ENCODE measurements around the gene TOMM20L.
"Not testable (repeated sequence)": the region's sequence is repeated elsewhere in the genome, so short reads cannot be mapped to it uniquely, and the experiment has no call there.

Gene TOMM20L

GRCh38 chr14:58395812-58396788, at the start of gene TOMM20L:
TOMM20L (plus strand) TSS chr14:58395930; CDS start chr14:58395958, 28 bp downstream.
- peak; percentile 63 for DNase-seq (ENCODE audit: low read depth)

DNA sequence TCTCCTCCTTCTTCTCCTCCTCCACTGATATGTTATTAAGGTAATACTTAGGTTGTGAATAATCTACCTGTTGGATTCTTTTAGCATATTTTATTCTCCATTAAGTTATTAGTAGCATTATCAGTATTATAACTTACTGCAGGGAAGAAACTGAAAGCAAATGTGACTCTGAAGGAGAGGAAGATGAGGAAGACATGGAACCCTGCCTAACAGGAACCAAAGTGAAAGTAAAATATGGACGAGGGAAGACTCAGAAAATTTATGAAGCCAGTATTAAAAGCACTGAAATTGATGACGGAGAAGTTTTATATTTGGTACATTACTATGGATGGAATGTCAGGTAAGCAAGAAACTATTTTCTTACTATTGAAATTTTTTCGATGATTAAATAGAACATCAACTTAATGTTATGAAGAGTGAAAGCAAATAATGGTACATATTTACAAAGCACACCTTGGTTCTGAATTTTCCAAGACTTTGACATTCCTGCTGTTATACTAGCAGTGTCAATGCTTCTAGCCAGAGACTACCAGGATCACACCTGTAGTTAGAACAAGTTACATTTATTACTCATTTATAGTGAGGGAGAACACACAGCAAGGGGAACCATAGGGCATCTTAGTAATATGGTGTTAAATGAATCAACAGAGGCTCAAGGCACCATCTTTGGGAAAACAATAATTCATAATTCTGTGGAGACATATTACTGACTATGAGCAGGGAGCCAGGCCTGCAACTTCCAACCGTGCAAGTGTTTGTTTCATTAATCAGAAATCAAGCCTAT, 42.0 kb upstream of the TOMM20L start:
- DNase-seq (ENCODE audit: low read depth) = no peak

DNA sequence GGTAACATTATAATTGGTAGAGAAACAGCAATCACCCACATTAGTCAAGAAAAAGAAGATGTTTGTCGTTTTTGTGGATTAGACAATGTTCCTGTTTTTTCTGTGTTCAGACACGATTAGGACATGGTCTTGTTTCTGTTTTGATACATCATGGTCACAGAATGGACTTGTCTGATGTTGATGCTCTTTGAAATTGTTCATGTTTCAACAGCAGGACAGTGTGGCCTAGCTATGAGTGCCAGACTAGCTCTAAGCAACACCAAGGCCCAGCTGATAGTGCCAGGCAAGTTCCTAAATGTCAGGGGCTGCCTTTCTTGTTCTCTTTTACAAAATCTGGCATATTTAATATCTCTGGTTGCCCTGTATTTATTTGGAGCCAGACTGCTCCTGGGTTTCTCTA, 40.9 kb upstream of the TOMM20L start:
- no peak for DNase-seq (ENCODE audit: low read depth)

DNA sequence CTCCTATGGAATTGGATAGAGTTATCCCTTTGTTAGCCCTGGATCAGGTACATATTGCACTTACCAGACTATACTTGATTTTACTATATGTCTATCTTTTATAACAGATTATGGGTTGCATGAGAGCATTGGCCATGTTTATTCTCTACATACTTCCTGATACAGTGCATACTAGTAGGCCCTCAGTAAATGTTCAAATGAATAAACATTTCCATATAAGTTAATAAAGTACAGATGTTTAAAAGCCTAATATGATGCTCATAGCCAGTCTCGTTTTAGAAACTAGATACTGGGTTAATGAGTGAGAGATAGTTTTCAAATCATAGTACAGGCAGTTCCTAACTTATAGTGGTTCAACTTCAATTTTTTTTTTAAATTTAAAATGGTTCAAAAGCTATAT, 39.5 kb upstream of the TOMM20L start:
- no peak for DNase-seq (ENCODE audit: low read depth)

DNA sequence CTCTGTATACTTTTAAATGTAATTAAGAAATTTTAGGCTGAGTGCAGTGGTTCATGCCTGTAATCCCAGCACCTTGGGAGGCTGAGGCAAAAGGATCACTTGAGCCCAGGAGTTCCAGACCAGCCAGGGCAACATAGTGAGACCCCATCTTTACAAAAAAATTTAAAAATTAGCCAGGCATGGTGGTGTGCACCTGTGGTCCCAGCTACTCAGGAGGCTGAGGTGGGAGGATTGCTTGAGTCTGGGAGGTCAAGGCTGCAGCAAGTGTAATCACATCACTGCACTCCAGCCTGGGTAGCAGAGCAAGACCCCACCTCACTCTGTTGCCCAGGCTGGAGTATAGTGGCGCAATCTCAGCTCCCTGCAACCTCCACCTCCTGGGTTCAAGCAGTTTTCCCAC, 33.5 kb upstream of the TOMM20L start:
- DNase-seq (ENCODE audit: low read depth) = not testable (repeated sequence)

GRCh38 chr14:58362798-58363412, 32.8 kb upstream of the TOMM20L start:
- no peak for DNase-seq (ENCODE audit: low read depth)

GRCh38 chr14:58364316-58364715, 31.4 kb upstream of the TOMM20L start:
- DNase-seq (ENCODE audit: low read depth) = no peak

DNA sequence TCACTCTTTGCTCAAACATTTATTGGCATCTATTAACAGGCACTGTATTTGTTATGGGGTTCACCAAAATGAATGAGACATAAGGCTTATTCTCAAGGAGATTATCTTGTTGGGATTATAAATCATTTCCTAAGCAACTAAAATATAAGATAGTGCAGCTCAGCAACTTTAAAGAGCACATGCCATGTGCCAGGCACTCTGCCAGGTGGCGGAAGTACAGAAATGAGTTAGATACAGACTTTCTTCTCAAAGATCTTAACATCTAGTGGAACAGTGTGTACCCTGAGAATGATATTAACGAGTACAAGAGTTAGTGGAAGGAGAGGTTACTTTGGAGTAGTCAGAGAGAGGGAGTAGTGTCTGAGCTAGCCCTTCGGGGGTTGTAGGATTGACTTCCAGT, 28.4 kb upstream of the TOMM20L start:
- no peak for DNase-seq (ENCODE audit: low read depth)

GRCh38 chr14:58368956-58369355, 26.8 kb upstream of the TOMM20L start:
- DNase-seq (ENCODE audit: low read depth) = no peak

DNA sequence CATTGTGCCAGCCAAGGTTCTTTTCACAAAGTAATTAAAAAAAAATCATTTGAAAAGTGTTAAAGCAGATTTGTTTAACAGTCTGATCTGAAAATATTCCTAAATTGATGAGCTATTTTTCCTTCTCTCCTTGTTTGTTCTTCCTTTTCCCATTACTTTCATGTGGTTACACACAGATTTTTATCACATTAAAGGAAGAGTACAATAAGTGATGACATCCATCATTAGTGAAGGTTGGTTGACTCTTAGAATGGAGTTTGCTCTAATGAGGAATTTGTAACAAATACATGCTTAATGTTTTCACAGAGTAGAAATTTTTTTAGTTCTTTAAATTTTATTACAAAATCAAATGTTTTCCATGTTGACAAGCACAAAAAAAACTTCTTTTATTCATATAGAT, 18.9 kb upstream of the TOMM20L start:
- no peak for DNase-seq (ENCODE audit: low read depth)

GRCh38 chr14:58390830-58391229, 4.9 kb upstream of the TOMM20L start:
- no peak for DNase-seq (ENCODE audit: low read depth)

DNA sequence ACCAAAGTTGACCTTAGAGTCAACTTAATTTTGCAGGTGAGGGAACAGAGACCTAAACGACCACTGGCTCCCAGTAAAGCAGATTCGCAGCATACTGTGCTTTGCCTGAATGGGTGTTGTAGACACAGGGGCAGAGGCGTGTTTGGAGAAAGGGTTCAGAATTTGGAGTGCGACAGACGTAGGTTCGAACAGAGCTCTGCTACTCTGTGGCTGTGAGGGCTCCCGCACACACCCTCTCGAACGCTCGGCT, 243 bp upstream of the TOMM20L start:
- DNase-seq (ENCODE audit: low read depth) = no peak

- DNase-seq (ENCODE audit: low read depth) = no peak
Measured at GRCh38 chr14:58397156-58397555, 1.4 kb downstream of the TOMM20L start.

GRCh38 chr14:58398495-58398894, 2.8 kb downstream of the TOMM20L start:
- DNase-seq (ENCODE audit: low read depth) = no peak

DNA sequence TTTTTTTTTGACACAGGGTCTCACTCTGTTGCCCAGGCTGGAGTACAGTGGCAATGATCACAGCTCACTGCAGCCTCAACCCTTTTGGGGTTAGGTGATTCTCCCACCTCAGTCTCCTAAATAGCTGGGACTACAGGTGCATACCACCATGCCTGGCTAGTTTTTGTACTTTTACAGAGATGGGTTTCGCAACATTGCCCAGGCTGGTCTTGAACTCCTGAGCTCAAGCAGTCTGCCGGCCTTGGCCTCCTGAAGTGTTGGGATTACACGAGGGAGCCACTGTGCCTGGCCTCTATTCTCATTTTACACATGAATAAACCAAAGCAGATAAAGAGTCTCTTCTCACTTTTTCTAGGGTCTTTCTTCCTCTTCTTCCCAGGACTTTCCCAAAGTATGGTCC, 3.2 kb downstream of the TOMM20L start:
- DNase-seq (ENCODE audit: low read depth) = no peak

GRCh38 chr14:58401587-58401986, 5.9 kb downstream of the TOMM20L start:
- DNase-seq (ENCODE audit: low read depth) = no peak

- DNase-seq (ENCODE audit: low read depth) = no peak
Measured at GRCh38 chr14:58408681-58409215, 13.0 kb downstream of the TOMM20L start.

DNA sequence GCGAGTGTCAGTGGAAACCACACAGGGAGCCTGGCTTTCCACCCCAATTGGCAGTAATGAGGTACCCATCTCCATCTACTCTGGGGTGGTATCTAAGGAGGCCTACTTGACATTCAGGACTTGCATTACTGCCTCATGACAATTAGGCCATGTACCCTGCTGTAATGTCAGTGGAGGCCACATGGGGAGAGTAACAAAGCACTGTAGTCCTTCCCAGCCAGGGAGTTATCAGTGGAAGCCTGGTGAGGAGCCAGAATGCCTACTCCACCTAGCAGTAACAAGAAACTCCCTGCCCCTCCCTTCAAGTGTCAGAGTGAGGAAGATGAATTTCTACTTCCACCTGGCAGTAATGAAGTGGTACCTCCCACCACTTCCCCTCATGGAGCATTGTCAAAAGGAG, 19.1 kb downstream of the TOMM20L start:
- no peak for DNase-seq (ENCODE audit: low read depth)

DNA sequence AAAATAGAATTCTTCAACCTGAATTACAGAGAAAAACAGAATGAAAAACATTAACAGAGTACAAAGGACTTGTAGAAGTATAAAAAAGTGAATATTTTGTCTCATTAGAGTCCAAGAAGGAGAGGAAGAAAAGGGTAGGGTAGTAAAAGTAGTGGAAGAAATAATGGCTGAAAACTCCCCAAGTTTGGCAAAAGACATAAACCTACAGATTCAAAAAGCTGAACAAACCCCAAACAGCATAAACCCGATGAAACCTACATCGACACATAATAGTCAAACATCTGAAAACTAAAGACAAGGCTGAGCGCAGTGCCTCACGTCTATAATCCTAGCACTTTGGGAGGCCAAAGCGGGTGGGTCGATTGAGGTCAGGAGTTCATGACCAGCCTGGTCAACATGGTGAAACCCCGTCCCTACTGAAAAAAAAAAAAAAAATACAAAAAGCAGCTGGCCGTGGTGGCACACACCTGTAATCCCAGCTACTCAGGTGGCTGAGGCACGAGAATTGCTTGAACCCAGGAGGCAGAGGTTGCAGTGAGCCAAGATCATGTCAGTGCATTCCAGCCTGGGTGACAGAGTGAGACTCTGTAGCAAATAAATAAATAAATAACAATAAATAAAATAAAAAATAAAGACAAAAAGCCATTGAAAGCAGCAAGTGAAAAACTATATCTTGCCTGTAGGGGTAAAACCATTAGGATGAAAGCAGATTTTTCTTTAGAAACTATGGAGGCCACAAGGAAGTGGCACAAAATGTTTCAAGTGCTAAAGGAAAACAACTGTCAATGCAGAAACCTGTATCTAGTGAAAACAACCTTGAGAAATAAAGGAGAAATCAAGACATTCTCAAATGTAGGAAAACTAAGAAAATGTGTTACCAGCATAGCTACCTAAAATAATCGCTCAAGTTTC, 20.2 kb downstream of the TOMM20L start:
- no peak for DNase-seq (ENCODE audit: low read depth)

GRCh38 chr14:58416934-58417333, 21.2 kb downstream of the TOMM20L start:
- DNase-seq (ENCODE audit: low read depth) = not testable (repeated sequence)

DNA sequence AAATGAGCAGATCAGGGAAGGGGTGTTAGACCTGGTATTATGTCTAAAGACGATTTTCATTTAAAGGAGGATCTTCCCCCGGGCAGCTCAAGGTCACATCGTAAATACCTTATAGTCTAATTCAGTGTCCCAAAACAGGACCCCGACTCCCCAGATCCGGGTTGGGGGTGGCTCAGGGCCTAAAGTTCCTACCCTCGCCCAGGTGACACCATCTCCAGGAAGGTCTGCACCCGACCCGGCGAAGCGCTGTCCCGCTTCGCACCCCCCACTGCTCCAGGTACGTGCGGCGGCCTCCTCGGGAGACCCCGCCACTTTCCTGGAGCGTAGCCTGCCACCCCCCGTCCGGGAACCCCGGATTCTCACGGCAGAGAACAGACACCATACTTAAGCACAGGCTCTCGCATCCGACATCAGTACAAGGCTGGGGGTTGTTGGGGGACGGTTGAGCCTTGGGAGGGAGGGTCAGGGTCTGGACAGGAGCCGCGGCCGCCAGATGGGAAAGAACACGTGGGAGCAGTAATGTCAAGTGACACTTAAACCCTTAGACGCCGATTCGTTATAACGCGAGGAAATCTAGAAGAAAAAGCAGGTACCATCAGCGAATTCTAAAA, 31.0 kb downstream of the TOMM20L start:
- DNase-seq (ENCODE audit: low read depth) = peak; percentile 25
